ENCODE measurements around the gene AATF. TPM values are rescaled to one million over a fixed set of nuclear protein-coding genes. Genes with fewer than 3 reads are reported as not detected.

The AATF gene
- total RNA-seq, 1 donor from 2014 or later: 86.1 TPM

- no peaks in the 10 kb centered on the region for H3K9me3 Mint-ChIP-seq
- intact Hi-C loops (cut with micrococcal nuclease): no loop called here
- H3K4me1 Mint-ChIP-seq: peaks cover 2% of the 10 kb centered on the region
- H3K4me3 Mint-ChIP-seq: no peak overlapping the region
- peaks cover 27% of the 10 kb centered on the region for H3K36me3 Mint-ChIP-seq (ENCODE audit: low read depth)
- ChIA-PET CTCF (no interaction called here), POLR2A (no interaction called here)
- no peak for TF ChIP-seq CTCF (IDR thresholded peaks at IDR 0.05)
- ATAC-seq (ENCODE audit: low read depth): no peak
- no peak overlapping the region for H3K27ac Mint-ChIP-seq
- no peaks in the 10 kb centered on the region for H3K27me3 Mint-ChIP-seq
- DNase-seq: no peak
Observed at GRCh38 chr17:37103231-37103630, 154.5 kb downstream of the AATF start.

GRCh38 chr17:37106049-37106448 is 157.3 kb downstream of the AATF start:
- DNase-seq: no peak
- Mint-ChIP-seq H3K36me3 (ENCODE audit: low read depth) (peaks cover 40% of the 10 kb centered on the region), H3K4me1 (no peaks in the 10 kb centered on the region), H3K4me3 (no peak overlapping the region), H3K27me3 (no peaks in the 10 kb centered on the region), H3K9me3 (no peaks in the 10 kb centered on the region), H3K27ac (no peak overlapping the region)
- TF ChIP-seq CTCF (IDR thresholded peaks at IDR 0.05): no peak
- no peak for ATAC-seq (ENCODE audit: low read depth)
- intact Hi-C loops (cut with micrococcal nuclease): no loop called here
- ChIA-PET POLR2A (no interaction called here), CTCF (no interaction called here)

Other genes with a start within 250 kb of the AATF start
- not detected in 2 replicates for gene LHX1, start 11.5 kb upstream of the AATF start, total RNA-seq